K562 (cell line): ENCODE data around the gene USP5. TPM values are rescaled to one million over a fixed set of nuclear protein-coding genes. Genes with fewer than 3 reads are reported as not detected.
A peak's percentile ranks its signal among the peaks of the same experiment; 100 is the strongest.

Source experiments
- ASH1L ChIP-seq: fragments of 450-650 bp; IDR thresholded peaks from 2 replicates; pipeline ENCODE4 v1.6.1; 2018; ENCODE audit warnings: borderline replicate concordance, mild to moderate bottlenecking, low read depth; ENCODE audit not compliant: partially characterized antibody
- ATF3 ChIP-seq, 2 experiments: fragments of 450-650 bp in 1 of 2; sonication (generic) in 1 of 2; formaldehyde crosslinking in 1 of 2; IDR thresholded peaks in 1 of 2; conservative IDR thresholded peaks in 1 of 2; 2 replicates each; pipeline versions ENCODE4 v1.6.1 to v1.8.1; 2016 to 2023; ENCODE audit warnings: mild to moderate bottlenecking in 2 of 2, moderate library complexity in 2 of 2, inconsistent platforms in 1 of 2, missing genetic modification reagents in 1 of 2
- ATF4 ChIP-seq: fragments of 450-650 bp; formaldehyde crosslinking; IDR thresholded peaks from 2 replicates; pipeline ENCODE4 v1.4.0; 2022; ENCODE audit warnings: mild to moderate bottlenecking, moderate library complexity
- DPF2 ChIP-seq: fragments of 450-650 bp; IDR thresholded peaks from 2 replicates; pipeline ENCODE4 v1.6.1; 2016
- GTF2B ChIP-seq: IDR thresholded peaks from 2 replicates; pipeline ENCODE4 v1.6.1; 2011; ENCODE audit not compliant: insufficient read length; ENCODE audit errors: extremely low read depth
- HES1 ChIP-seq: fragments of 450-650 bp; IDR thresholded peaks from 2 replicates; pipeline ENCODE4 v1.6.1; 2016; ENCODE audit warnings: low read depth, mild to moderate bottlenecking, moderate library complexity
- HNRNPL ChIP-seq: fragments of 200-400 bp; formaldehyde crosslinking; IDR thresholded peaks from 2 replicates; pipeline ENCODE4 v1.6.1; 2017; ENCODE audit warnings: low read depth, mild to moderate bottlenecking, low read length
- HSF4 ChIP-seq: fragments of 250-450 bp; sonication (Bioruptor Pico); IDR thresholded peaks from 2 replicates; pipeline ENCODE4 v2.1.2; 2022; ENCODE audit warnings: mild to moderate bottlenecking, moderate library complexity, borderline replicate concordance
- LEF1 ChIP-seq: fragments of 450-650 bp; IDR thresholded peaks from 2 replicates; pipeline ENCODE4 v1.6.1; 2016; ENCODE audit warnings: mild to moderate bottlenecking
- MAFG ChIP-seq: fragments of 450-650 bp; conservative IDR thresholded peaks from 2 replicates; pipeline ENCODE4 v1.6.1; 2016; ENCODE audit warnings: missing genetic modification characterization, missing compliant biosample characterization
- MECOM ChIP-seq: fragments of 250-450 bp; sonication (Bioruptor Pico); IDR thresholded peaks from 2 replicates; pipeline ENCODE4 v1.8.0; 2022; ENCODE audit warnings: inconsistent platforms
- MITF ChIP-seq: IDR thresholded peaks from 2 replicates; pipeline ENCODE4 v1.6.1; 2014; ENCODE audit warnings: antibody characterized with exemption
- NFIX ChIP-seq: fragments of 250-450 bp; sonication (Bioruptor Pico); IDR thresholded peaks from 2 replicates; pipeline ENCODE4 v1.4.0; 2020; ENCODE audit warnings: low read depth, mild to moderate bottlenecking, moderate library complexity
- PKNOX1 ChIP-seq: fragments of 450-650 bp; IDR thresholded peaks from 2 replicates; pipeline ENCODE4 v1.6.1; 2016
- PTBP1 ChIP-seq: fragments of 200-400 bp; formaldehyde crosslinking; IDR thresholded peaks from 2 replicates; pipeline ENCODE4 v1.6.1; 2017; ENCODE audit warnings: low read depth, low read length
- SIN3A ChIP-seq, 2 experiments: fragments of 150-350 bp in 1 of 2; IDR thresholded peaks; 2 replicates each; pipeline ENCODE4 v1.6.1; 2011 to 2016; ENCODE audit warnings: borderline replicate concordance in 2 of 2, low read depth in 2 of 2, low read length in 2 of 2, mild to moderate bottlenecking in 2 of 2, moderate library complexity in 2 of 2; ENCODE audit not compliant: control insufficient read depth in 1 of 2
- TCFL5 ChIP-seq: fragments of 250-450 bp; sonication (Bioruptor Pico); conservative IDR thresholded peaks from 2 replicates; pipeline ENCODE4 v1.6.1; 2021; ENCODE audit warnings: mild to moderate bottlenecking, moderate library complexity, matching md5 sums
- THAP7 ChIP-seq: fragments of 250-450 bp; sonication (Bioruptor Pico); IDR thresholded peaks from 2 replicates; pipeline ENCODE4 v1.5.0; 2021
- TRIM28 ChIP-seq: fragments of 450-650 bp; IDR thresholded peaks from 2 replicates; pipeline ENCODE4 v1.6.1; 2017
- ZNF140 ChIP-seq: fragments of 250-450 bp; sonication (Bioruptor Pico); IDR thresholded peaks from 2 replicates; pipeline ENCODE4 v1.8.0; 2021; ENCODE audit warnings: moderate library complexity, mild to moderate bottlenecking, inconsistent platforms
- ZNF551 ChIP-seq: fragments of 250-450 bp; sonication (Bioruptor Pico); IDR thresholded peaks from 2 replicates; pipeline ENCODE4 v1.5.0; 2021; ENCODE audit warnings: mild to moderate bottlenecking, moderate library complexity
- ZNF764 ChIP-seq: fragments of 250-450 bp; sonication (Bioruptor Pico); IDR thresholded peaks from 2 replicates; pipeline ENCODE4 v1.4.0; 2020; ENCODE audit warnings: low read depth, mild to moderate bottlenecking, moderate library complexity
- polyA plus RNA-seq, 8 experiments: library from polyadenylated mRNA; depleted of rRNA in 4 of 8; stranded (reverse) in 5 of 8; unstranded in 3 of 8; fragments of >200 nt; fragmentation: Nextera tagmentation in 2 of 8; fragmentation: Illumina TruSeq in 1 of 8; extraction: Ambion mirVana in 2 of 8; extraction: Trizol in 1 of 8; gene quantifications; 2 replicates each; pipeline versions ENCODE4 v1.2.1 to v1.2.3, GENCODE V29; 2011 to 2014; ENCODE audit warnings: inconsistent platforms in 1 of 8, missing spikeins in 1 of 8
- total RNA-seq, 7 experiments: library from RNA; depleted of rRNA in 6 of 7; stranded (reverse); fragments of >200 nt in 6 of 7; fragmentation: Illumina TruSeq in 2 of 7; extraction: Trizol in 2 of 7; gene quantifications; 2 replicates each; pipeline versions ENCODE4 v1.2.1 to v1.2.3, GENCODE V29; 2011 to 2021; ENCODE audit warnings: low replicate concordance in 1 of 7

The USP5 gene
- total and polyA plus RNA-seq, 9 of the 15 experiments (the other 6 are each of a cell fraction or from before 2014, with no cell fraction given): 1.4 to 107 (median 48.6) TPM

- TF ChIP-seq THAP7 (no peak), HES1 (no peak), ATF4 (CRISPR knock-in tag) (no peak), PTBP1 (no peak), NFIX (CRISPR knock-in tag) (no peak), ZNF764 (CRISPR knock-in tag) (no peak), DPF2 (no peak), LEF1 (no peak), GTF2B (peak; percentile 44), TCFL5 (CRISPR knock-in tag) (no peak), ZNF551 (CRISPR knock-in tag) (no peak), MECOM (CRISPR knock-in tag) (no peak), HSF4 (CRISPR knock-in tag) (no peak), TRIM28 (no peak), MITF (no peak), MAFG (tag) (no peak), ZNF140 (no peak), SIN3A (IDR thresholded peaks at IDR 0.05; ENCODE audit: borderline replicate concordance in 2 of 2, control insufficient read depth in 1 of 2, low read depth in 2 of 2, low read length in 2 of 2) (peak; percentile 39 to 46; a peak in 2 of 4 replicates), ATF3 (IDR thresholded peaks at IDR 0.05) (no peak), ATF3 (CRISPR knock-in tag; conservative IDR thresholded peaks at IDR 0.05) (no peak), HNRNPL (0 out of 2 replicates have a peak, but pooled peaks have one; percentile 18), PKNOX1 (no peak), ASH1L (no peak)
Observed at GRCh38 chr12:6867413-6868210, 15.7 kb downstream of the USP5 start, which contains the start of gene TPI1 (continued).
